Stimulated activated CD8-positive, alpha-beta memory T cell treated with anti-CD3 and anti-CD28 coated beads, Interleukin-7, amount 100 ng/mL, for 1 hour (primary cell): ENCODE results near the gene CSTF1.

Experiments used
- DNase-seq, 2 donors: peaks; one replicate each; pipeline ENCODE4 v3.0.0-alpha.2; 2020; ENCODE audit warnings: low read depth in 2 of 2

Gene CSTF1

DNA sequence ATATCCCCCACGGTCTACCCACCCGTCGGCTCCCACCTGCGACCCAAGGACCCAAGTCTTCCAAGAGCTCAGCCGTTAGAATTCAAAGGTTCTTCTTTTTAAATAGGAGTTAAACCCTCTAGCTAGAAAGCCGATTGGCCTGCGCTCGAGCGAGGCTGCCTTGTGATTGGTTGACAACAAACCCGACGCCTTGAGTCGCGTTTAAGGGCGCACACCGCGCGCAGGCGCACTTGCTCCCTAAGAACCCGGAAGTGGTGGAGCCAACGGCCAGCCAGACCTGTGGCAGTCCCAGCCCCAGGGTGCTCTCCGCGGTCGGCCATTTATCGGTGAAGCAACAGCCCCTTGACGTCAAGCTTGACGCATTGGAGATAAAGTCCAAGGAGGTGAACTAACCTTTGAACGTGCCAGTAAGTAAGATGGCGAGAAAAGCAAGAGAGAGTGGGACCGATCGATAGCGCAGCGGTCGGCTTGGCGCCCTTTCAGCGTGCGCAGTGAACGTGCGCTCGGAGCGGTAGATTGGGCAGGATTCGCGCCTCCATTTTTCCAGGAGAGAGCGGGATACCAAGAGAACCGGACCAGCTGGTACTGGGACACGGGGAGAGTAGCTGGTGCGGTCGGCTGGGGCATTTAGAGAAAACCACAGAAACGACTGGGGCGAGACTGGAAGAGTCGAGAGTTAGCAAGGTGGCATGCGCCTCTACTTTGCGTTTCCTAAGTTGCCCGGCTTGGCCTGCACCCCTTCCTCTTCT is at the start of gene CSTF1, which contains the start of gene AURKA:
Gene CSTF1 (plus strand): TSS at position 514 of the 749 bp plus-strand sequence. CDS start 2,908 bp downstream, outside the sequence.
Gene AURKA (minus strand): TSS at position 84 of the 749 bp plus-strand sequence. CDS start 4,018 bp downstream, outside the sequence.
- DNase-seq: peak; percentile 98 to 99

DNA sequence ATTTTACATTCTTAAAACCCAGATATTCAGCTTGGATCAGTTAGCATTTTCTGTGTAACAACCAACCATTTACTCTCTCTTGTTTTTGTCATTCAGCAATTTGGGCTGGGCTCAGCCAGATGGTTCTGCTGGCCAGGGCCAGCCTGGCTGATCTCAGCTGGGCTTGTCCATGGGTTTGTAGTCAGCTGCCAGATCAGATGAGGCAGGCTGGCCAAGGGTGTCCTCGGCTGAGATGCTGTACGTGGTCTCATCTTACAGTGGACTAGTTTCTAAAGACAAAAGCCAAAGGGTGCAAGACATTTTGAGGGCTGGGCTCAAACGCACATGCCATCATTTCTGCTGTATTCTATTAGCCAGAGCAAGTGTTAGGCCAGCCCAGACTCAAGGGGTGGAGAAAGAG is 49.7 kb upstream of the CSTF1 start:
- no peak for DNase-seq

- DNase-seq: peak in 1 of 2 donors; percentile 5
These were observed 48.5 kb upstream of the CSTF1 start for GRCh38 chr20:56343861-56344381.

DNA sequence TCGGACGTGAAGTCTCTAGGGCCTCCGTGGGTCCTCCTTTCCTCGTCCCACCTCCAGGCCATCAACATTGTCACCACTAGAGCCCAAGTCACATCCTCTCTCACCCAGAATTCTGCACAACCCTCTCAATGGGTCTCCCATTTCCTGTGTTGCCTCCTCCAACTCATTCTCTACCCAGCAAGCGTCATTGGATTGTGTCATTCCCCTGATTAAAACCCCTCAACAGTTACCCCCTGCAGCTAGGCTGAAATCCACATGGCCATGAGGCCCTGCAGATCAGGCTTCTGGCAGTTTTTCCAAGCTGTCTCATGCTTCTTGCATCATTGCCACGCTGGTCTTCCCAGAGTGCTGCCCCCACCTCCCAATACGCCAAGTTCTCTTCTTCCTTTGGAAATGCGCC is 46.5 kb upstream of the CSTF1 start:
- no peak for DNase-seq

DNA sequence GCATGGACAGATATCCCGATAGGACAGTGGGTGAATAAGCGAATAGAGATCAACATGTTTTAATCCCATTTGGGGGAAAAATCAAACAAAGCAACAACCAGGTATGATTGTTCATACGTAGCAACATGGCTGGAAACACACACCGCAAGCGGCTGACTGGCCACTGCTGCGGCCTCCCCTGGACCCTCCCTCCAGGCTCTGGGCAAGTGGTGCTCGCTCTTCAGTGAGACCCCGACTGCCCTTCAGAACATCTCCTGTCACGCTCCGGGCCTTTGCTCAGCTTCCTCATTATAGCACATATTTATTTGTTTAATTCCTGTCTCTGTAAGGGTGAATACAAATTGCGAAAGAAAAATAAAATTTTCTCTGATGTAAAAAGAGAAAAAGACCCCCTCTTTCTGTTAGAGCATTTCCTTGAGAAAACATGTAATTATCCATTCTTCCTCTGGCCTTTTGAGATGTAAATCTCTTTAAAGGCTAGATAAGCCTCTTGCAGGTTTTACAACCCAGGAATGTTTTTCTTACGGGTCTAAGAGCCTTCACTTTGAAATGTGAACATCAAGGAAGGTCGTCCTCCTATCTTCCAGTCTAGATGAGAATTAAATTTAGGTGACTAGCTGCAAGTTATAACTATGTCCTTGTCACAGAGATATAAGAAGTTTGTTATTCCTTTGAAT is 44.7 kb upstream of the CSTF1 start:
- no peak for DNase-seq

DNA sequence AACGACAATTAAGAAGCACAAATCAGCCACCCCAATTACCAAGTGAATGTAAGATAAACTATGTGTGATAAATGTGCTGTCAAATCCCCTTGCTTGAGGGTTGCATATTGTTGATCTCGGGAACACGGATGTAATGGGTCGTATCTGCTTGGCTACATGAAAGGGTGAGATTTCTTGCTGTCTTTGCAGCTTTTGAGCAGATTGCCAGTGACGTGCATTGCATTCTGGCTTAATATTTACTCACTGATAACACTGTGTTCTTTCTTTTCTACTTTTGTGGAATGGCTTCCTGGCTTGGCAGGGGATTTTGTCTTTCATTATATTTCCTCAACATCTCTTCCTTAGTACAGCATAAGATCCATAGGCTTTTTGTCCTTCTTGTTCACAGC is 44.1 kb upstream of the CSTF1 start:
- DNase-seq: no peak

GRCh38 chr20:56348746-56349145 is 43.7 kb upstream of the CSTF1 start:
- DNase-seq: no peak

GRCh38 chr20:56350842-56351241 is 41.6 kb upstream of the CSTF1 start:
- no peak for DNase-seq

DNA sequence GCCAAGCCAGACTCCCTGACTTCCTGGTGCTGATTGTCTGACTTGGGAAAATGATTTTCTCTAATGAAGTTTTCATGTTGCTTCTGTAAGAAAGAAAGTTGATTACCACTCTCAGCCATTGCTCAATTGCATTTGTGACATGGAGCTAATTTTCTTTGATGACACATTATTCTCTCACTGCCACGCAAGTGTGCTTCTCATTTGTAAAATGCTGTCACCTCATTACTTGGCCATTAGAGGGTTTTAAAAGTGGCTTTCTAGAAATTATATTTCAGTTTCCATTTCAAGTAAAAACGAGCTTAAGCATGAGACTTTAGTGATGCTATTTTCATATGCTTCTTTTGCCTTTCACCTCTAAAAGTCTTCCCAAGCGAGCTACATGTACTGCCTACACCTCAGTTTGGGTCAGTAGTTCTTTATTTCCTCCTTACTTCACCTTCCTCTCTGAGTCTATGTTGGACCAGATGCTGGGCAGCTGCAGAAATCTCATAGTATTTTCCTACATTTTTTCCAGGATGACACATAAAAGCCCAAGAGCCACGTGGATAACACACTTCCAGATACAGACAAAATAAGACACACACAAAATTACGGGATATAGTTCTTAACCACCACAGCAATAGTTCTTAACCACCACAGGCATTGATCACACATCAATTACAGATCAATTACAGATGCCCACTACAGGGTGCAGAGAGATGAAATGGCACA is 39.9 kb upstream of the CSTF1 start:
- DNase-seq: no peak

- no peak for DNase-seq
These were observed 39.1 kb upstream of the CSTF1 start for GRCh38 chr20:56353356-56353755.

- no peak for DNase-seq
These were observed 34.4 kb upstream of the CSTF1 start for GRCh38 chr20:56358070-56358469.

DNA sequence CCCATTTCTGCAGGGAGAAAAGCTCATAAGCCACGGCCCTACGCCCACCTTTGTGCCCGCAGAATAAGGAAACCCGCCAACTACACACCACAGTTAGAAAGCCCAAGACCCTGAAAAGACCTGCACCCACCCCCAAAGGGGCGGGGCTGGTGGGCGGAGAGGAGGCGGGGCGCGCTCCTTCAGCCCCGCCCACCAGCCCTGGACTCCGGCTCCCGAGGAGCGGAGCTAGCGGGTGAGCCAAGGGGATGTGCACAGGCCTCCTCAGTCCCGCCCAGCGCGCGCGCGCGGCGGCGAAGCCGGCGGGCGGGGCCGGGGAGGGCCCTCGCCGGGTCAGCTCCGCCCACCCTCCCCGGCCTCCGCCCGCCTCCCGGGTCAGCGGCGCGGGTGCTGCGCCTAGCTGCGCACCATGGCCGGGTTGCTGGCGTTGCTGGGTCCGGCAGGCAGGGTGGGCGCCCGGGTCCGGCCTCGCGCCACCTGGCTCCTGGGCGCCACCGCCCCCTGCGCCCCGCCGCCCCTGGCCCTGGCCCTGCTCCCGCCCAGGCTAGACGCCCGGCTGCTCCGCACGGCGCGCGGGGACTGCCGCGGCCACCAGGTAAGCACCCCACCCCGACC is 33.7 kb upstream of the CSTF1 start, which contains the start of gene FAM210B:
Gene FAM210B (plus strand): TSS at position 375 of the 612 bp plus-strand sequence. CDS start 32 bp downstream, at position 407.
- peak; percentile 54 to 56 for DNase-seq

- no peak for DNase-seq
These were observed 33.0 kb upstream of the CSTF1 start for GRCh38 chr20:56359212-56360132.

- no peak for DNase-seq
These were observed 32.1 kb upstream of the CSTF1 start for GRCh38 chr20:56360133-56360907.

- no peak for DNase-seq
These were observed 31.6 kb upstream of the CSTF1 start for GRCh38 chr20:56360908-56361205.

DNA sequence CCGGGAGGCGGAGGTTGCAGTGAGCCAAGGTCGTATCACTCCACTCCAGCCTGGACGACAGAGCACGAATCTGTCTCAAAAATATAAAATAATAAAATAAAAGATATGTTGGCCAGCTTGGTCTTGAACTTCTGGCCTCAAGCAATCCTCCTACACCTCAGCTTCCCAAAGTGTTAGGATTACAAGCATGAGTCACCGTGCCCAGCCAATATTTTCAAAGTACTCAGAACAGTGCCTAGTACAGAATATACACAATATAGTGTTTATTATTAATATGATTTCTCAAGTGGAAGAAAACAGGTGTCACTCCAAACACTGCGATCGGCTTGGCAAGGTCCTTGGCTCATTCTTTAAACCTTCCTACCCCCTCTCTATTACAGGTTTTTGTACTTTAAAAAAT is 30.5 kb upstream of the CSTF1 start:
- DNase-seq: no peak

DNA sequence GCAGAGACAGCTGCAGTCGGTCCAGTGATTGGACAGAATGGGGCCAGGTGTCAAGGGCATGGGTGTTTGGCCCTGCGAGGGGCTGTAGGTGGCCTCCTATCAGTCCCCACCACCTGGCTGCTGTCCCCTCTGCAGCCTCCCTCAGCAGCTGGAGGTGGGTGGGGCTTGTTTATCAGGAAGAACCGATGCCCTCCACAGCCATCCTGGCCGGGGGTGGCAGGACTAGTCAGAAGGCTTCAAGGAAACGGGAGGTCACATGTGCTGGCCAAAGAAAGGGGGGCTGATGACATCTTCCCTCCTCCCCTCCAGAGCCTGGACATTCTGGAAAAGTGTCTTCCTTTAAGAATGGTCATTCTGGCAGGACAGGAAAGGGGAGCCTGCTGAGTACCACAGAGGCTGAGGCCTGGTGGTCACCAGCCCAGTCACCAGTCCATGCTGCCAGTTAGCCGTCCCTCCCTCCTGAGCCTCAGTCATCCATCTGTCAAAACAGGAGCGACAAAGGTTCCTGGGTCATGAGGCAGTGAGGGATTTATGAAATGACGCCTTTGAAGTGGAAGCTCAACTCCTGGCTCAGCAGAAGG is 29.5 kb upstream of the CSTF1 start:
- DNase-seq: no peak

- DNase-seq: no peak
These were observed 29.0 kb upstream of the CSTF1 start for GRCh38 chr20:56363491-56363890.

DNA sequence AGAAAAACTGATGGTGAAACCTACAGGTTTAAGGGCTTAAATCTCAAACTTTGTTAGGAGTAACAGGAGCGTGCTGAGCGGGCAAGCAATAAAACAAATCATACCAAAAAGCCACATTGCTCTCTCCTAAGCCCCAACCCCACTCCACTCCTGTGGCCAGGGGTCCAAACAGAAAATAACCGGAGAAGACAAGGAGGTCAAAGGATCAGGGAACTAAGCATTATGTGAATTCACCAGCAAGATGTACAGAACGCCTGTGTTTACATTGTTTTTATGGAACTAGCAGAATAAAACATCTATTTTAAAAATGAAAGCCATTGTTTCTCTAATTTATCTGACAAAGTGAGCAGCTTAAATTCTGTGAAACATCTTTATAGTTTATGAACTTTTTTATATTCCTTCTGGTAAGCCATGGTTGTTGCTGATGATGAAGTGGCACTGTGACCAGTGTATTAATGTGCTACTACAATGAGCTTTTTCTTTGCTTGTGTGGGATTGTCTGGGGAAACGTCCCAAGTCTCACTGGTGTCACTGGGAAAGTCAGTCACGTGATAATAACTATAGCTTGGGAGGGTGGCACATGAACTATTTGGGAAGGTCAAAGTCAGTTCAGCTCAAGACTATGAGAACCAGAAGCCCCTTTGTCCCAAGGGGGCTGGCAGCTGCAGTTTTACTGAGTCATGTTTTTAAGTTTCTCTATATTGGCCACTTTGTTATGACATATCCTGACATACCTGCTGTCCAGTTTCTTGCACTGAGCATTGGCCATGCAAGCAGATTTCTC is 23.9 kb upstream of the CSTF1 start:
- no peak for DNase-seq
